Stimulated activated CD4-positive, alpha-beta T cell treated with anti-CD3 and anti-CD28 coated beads, Interleukin-2, amount 100 ng/mL, for 24 hours (primary cell): Measurements from ENCODE around the gene CADPS2.
"Not testable (repeated sequence)": the region's sequence is repeated elsewhere in the genome, so short reads cannot be mapped to it uniquely, and the experiment has no call there.

Experiments used
- DNase-seq, 2 donors: peaks; one replicate each; pipeline ENCODE4 v3.0.0-alpha.2; 2020

Gene CADPS2

GRCh38 chr7:122702872-122703510, 183.3 kb downstream of the CADPS2 start, which contains the start of gene RNF148:
Gene RNF148 (minus strand): TSS chr7:122702922. CDS start chr7:122702750, 172 bp downstream.
- DNase-seq, result no peak

GRCh38 chr7:122699017-122699416, 187.2 kb downstream of the CADPS2 start, which contains the start of gene RNF133:
Gene RNF133 (minus strand): TSS chr7:122699117. CDS start chr7:122698918, 199 bp downstream.
- DNase-seq, result no peak

DNA sequence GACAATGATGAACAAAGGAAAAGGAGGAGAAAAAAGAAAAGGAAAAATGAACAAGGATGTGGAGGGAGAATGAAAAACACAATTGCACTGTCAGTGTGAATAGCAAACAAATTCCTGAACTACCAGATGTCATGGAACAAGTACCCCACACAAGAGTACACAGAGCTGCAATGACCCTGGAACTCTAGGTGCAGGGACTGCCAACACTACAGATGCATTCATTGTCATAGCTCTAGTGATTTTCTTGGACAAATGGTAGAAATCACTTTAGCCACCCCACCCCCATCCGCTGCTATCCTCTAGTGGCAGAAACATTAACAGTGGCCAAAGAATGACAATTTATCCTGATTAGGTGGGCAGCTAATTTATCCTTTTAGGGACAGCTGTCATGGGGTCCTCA, 190.4 kb downstream of the CADPS2 start:
- DNase-seq, result no peak

DNA sequence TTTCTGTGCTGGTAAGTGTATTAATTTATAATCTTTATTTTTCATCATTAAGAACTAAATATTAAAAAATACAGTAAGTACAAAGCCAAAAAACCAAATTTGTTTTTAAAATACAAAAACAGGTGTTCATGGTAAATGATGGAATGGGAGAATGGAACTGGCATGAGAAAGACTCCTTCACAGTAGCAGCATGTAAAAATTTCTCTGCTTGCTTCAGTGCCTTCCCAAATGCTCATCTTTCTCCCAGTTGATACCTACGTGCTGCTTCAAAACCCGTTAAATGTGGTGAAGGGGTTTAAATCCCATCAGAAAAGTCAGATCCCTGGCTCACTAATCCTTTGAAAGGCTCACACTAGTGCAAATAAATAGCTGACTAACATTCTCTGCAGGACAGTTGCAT, 191.6 kb downstream of the CADPS2 start:
- DNase-seq, result no peak

DNA sequence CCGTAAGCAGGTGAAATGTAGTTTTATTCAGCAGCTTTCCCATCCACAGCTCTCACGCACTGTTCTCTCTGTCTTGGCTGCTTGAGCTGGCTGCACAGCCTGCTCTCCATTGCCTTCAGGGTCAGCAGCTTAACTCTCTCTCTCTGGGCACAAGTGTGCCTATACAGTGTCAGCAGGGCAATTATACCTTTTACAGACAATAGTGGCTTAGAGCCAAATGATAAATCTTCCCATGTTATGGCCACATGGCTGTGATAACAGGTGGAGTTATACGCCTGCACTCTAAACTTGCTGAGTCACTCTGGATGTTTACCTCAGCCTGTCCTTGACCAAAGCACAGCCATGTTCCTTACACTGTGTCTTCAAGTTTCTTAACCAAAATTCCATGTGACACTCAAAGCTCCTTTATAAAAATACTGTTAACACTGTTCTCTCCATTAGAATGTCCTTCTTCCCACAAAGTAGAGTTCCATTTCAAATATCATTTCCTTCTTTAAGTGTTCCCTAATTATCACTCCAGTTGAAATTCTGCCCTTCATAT, 193.4 kb downstream of the CADPS2 start:
- no peak for DNase-seq

- no peak for DNase-seq
Observed at GRCh38 chr7:122691569-122692235, 194.6 kb downstream of the CADPS2 start.

- DNase-seq, result no peak
Observed at GRCh38 chr7:122689346-122690109, 196.7 kb downstream of the CADPS2 start.

DNA sequence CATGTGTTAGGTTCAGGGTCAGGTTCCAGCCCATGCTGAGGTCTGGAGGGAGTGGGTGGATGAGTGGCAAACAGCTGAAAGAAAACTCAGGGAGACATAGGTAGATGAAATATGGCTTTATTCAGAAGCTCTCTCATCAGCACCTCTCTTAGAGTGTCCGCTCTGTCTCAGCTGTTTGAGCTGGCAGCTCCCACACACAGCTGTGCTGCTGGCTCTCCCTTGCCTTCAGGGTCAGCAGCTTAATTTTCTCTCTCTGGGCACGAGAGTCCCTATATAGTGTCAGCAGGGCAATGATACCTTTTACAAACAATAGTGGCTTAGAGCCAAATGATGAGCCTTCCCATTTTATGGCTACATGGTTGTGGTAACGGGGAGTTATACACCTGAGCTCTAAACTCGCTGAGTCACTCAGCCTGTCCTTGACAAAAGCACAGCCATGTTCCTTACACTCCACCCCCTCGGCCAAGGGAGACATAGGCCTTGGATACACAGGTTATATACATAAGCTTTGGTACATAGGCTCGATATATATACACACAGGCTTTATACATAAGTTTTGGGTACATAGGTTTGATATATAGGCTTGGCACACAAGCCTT, 197.8 kb downstream of the CADPS2 start:
- DNase-seq, result no peak

- DNase-seq, result no peak
Observed at GRCh38 chr7:122686360-122686878, 199.8 kb downstream of the CADPS2 start.

DNA sequence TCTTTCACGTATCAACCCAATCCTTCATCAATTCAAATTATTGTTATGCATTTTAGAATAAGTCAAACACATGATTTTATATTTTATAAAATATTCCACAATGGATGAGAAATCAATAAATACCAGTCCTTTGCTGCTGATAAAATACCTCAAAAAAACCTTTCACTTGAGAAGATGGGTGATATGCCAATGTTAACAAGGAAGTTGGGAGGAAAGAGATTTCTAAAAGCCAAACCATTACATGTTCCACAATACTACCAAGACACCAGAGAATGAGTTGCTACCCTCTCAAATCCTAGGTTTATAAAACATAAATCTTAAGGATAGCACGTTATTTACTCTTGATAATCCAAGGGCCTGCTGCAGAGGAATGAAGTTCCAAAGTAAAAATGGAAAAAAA, 201.8 kb downstream of the CADPS2 start:
- no peak for DNase-seq

DNA sequence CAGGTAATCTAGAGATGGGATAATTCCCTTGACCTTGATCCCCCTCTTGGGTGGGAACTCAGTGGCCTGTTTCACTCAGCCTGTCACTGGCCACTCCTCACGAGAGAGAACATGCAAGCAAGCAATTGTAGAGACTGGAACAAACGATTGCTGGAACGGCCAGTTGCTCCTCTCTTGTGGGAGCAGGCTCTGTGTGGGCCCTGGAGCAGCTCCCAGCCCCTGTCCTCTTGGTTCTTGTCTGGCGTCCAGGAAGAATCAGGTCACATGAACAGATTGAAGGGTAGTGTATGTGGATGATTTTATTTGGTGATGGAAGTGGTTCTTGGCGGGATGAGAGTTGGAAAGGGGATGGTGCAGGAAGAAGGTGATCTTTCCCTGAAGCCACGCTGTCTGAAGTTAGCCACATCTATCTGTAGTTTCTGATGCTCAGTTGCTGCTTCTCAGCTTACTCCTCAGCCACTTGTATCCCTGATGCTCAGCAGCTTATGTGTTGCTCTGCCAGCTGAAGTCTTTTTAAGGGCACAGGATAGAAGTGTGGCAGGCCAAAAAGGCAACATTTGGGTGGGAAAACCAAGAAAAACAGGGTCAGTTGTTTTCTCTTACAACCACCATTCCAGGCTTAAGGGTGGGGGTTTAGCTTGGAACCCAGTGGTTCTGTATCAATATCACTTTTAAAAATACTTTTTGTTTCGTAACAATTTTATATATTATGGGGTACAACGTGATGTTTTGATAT, 203.3 kb downstream of the CADPS2 start:
- no peak for DNase-seq

DNA sequence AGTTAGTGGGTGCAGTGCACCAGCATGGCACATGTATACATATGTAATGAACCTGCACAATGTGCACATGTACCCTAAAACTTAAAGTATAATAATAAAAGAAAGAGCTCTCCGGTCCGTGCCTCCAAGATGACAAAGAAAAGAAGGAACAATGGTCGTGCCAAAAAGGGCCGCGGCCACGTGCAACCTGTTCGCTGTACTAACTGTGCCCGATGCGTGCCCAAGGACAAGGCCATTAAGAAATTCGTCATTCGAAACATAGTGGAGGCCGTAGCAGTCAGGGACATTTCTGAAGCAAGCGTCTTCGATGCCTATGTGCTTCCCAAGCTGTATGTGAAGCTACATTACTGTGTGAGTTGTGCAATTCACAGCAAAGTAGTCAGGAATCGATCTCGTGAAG, 205.1 kb downstream of the CADPS2 start:
- not testable (repeated sequence) for DNase-seq

DNA sequence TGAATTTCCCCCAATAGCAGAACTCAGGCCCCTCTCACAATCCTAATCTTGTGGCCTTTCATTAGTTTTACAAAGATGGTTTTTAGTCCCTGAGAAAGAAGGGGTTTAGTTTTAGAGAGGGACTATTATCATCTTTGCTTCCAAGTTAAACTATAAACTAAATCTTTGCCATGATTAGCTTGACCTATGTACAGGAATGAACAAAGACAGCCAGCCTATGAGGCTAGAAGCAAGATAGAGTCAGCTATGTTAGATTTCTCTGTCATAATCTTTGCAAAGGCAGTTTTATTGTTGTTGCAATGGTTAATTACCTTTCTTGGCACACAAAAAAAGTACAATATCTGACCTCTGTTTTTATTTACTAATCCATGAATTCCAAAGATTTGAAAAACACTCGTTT, 206.4 kb downstream of the CADPS2 start:
- DNase-seq, result no peak

- DNase-seq, result not testable (repeated sequence)
Observed at GRCh38 chr7:122679269-122679709, 207.0 kb downstream of the CADPS2 start.

DNA sequence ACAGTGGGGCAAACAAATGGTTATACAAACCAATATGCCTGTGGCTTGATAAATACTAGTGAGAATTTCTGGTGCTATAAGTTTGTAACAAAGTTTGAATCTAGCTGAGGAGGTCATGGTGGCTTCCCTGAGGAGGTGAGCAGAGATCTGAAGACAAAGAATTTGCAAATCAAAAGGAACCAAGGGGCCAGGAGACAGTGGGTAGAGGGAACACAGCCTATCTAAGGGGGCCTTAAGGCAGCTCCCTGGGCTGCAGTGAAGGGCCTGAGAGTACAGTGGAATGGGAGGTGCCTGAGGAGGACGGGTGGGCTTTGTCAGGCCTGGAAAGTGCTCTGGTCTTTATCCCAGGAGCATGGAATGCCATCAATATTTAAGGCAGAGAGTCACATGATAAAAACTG, 209.1 kb downstream of the CADPS2 start:
- no peak for DNase-seq

GRCh38 chr7:122676466-122676865, 209.8 kb downstream of the CADPS2 start:
- DNase-seq, result no peak

- DNase-seq, result no peak
Observed at GRCh38 chr7:122675621-122676020, 210.6 kb downstream of the CADPS2 start.

- no peak for DNase-seq
Observed at GRCh38 chr7:122675011-122675410, 211.2 kb downstream of the CADPS2 start.

GRCh38 chr7:122674502-122674901, 211.8 kb downstream of the CADPS2 start:
- DNase-seq, result no peak

DNA sequence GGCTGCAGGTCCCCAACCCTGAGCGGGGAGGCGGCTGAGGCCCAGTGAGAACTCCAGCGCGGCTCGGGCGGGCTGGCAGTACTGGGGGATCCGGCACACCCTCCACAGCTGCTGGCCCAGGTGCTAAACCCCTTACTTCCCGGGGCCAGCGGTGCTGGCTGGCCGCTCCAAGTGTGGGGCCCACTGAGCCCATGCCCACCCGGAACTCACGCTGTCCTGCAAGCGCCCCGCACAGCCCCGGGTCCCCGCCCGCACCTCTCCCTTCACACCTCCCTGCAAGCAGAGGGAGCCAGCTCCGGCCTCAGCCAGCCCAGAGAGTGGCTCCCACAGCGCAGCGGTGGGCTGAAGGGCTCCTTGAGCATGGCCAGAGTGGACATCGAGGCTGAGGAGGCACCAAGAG, 212.3 kb downstream of the CADPS2 start:
- DNase-seq, result no peak

GRCh38 chr7:122672536-122672935, 213.7 kb downstream of the CADPS2 start:
- DNase-seq, result no peak

GRCh38 chr7:122663733-122664132, 222.5 kb downstream of the CADPS2 start:
- no peak for DNase-seq
